GM18858 (cell line): ENCODE measurements around the gene TMEM128.
A peak's percentile ranks its signal among the peaks of the same experiment; 100 is the strongest.
"Not testable (repeated sequence)": the region's sequence is repeated elsewhere in the genome, so short reads cannot be mapped to it uniquely, and the experiment has no call there.

Experiments
- ATAC-seq: cut with Tn5 transposase; IDR thresholded peaks from one replicate; pipeline ENCODE4 v1.9.1; 2021; ENCODE audit not compliant: unreplicated experiment

TMEM128 gene, protein sequence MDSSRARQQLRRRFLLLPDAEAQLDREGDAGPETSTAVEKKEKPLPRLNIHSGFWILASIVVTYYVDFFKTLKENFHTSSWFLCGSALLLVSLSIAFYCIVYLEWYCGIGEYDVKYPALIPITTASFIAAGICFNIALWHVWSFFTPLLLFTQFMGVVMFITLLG

DNA sequence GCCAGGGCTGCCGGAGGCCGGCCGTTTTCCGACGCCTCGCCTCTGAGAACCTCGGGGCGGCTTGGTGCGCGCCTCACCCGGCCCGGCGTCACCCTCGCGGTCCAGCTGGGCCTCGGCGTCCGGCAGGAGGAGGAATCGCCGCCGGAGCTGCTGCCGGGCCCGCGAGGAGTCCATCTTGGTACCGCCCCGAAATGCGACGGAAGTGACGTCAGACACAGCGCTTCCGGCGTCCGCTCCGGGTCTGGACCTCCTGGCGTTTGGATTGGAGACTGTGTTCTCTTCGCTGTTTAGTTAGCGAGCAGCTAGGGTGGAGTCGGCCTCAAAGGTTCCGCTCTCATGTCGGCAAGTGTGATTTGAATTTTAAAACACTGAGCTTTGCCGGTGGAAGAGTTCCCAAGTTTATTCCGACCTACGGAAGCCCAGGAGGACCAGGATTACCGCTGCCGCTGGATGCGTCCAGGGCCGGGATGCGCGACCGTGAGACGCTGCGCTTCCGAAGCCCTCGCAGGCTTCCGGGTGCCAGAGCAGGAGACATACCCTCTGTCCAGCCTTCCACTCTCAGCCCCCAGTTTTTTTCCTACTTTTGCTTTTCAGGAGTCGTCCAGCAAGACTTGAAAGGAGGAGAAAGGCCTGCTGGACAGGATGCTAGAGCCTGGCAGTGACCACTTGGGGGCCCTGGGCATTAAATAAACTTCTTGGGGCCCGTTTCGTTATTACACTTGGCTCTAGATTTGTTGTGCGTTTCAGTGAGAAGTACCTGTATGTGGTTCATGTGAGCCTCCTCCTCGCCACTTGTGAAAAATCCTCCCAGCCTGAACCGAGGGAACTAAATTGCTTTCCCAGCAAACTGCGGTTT lies at the start of gene TMEM128:
Gene TMEM128 (minus strand): TSS at position 195 of the 856 bp plus-strand sequence. CDS start 21 bp downstream, at position 174.
- peak; percentile 92 for ATAC-seq

DNA sequence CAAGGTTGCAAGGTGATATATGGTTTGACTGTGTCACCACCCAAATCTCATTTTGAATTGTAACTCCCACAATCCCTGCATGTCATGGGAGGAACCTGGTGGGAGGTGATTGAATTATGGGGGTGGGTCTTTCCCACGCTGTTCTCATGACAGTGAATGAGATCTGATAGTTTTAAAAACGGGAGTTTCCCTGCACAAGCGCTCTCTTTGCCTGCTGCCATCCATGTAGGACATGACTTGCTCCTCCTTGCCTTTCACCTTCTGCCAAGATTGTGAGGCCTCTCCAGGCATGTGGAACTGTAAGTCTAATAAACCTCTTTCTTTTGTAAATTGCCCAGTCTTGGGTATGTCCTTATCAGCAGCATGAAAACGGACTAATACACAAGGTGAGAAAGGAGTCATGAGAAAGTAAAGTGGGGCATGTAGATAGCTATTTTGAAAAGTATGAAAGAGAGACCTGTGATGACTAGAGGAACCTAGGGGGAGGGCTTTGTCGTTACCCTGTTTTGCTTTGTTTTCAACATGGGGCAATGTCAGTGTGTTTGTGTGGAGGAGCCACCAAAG lies 48.3 kb upstream of the TMEM128 start:
- no peak for ATAC-seq

DNA sequence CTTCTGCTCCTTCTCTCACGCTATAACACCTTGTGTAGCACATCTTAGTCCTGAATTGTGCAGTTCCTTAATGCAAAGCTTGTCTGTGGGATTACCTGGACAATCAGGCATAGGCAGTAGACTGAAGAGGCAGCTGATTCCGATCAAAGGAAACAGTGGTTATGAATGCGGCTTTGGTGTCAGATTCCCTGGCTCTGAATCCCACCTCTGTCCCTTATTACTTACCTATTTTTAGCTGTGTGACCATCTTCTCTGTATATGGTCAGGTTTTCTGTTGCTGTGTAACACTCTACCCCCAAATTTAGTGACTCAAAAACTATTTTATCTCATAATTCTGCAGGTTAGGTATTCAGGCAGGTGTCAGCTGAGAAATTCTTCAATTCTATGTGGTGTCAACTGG lies 45.3 kb upstream of the TMEM128 start:
- ATAC-seq: no peak

DNA sequence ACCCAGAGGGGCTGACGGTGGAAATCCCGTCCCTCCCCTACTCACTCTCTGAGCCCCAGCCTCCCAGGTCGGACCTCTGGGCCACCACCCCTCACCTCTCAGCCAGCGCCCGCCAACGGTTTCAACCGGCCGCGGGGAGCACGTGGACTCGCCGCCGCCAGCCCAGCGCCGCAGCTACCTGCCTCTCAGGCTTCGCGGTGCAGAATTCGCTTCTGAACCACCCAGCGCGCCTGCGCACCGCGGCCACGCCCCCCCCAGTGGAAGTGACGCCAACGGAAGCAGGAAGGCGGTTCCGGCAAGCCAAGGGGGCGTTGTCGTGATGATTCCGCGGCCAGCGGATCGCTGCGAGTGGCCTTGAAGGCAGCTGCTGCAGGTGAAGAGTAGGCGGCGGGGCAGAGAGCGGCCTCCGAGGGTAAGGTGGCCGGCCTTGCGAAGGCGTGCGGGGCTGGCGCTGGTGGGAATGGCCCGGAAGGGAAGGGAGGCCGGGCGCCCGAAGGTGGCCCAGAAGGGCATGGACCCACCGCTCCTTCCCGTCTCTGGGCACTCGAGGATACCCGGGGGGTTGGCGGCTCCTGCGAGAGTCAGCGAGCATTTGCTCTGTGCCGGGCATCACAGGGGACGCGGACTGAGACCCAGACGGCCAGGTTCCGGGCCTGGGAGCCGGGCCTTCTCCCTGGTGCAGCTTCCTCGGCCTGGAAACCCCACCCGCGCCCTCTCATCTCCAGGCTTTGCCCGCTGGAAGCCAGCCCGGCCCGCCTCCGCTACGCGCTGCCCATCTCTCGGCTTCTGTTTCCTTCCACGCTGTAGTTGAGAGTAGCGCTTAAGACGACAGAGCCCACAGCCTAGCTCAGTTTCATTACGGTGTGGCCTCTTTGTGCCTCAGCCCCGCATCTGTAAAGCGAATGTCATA lies 42.2 kb upstream of the TMEM128 start, which contains the start of the genes LYAR and ZBTB49:
Gene LYAR (minus strand): TSS at position 214 of the 910 bp plus-strand sequence. CDS start 6,412 bp downstream, outside the sequence.
Gene ZBTB49 (plus strand): TSS at position 311 of the 910 bp plus-strand sequence. CDS start 9,695 bp downstream, outside the sequence.
- ATAC-seq: peak; percentile 90

DNA sequence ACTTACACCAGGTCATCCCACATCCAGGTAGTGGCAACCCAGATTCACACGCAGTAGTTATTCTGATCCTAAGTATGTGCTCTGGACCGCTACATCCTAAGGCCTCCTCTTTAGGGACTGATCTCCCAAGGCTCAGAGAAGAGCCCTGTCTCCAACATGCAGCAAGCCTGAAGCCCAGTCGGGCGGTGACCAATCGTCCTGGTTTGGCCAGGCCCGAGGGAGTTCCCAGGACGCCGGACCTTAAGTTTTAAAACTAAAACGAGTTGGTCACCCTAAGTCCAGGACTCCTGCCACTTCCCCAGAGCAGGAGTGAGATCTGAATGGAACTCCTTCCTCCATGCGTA lies 41.5 kb upstream of the TMEM128 start:
- ATAC-seq: peak; percentile 11

DNA sequence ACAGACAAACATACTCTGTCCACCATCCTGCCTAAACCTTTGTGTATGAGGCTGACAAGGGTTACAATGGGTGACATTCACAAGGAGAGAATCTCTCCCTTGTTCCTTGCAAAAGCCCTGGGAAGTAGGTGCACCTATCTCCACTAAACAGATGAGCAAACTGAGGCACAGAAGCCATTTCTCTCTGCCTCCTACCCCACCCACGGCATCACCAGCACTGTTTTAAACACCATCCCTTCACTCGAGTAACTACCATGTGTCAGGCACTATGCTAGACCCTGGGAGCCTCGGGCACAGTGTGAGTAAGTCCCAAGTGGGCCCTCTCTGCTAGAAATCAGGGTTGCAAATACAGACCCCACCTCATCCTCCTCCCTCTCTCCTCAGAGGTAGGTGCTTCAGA lies 41.0 kb upstream of the TMEM128 start:
- no peak for ATAC-seq

DNA sequence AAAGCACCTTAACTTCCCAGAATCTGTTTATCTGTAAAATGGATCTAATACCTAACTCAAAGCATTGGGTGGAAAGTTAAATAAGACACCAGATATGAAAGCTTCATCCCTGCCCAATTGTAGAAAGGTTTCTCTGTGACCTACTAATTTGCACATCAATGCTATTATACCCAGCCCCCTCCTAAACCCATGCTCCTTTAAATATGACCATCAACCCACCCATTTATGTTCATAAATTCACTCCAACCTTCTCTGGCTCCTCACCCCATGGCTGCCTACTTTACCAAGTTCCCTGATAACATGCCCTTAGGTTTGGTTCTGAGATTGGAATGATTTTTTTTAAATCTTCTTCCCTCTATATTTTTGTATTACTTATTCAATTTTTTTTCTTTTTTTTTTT lies 40.1 kb upstream of the TMEM128 start:
- no peak for ATAC-seq

DNA sequence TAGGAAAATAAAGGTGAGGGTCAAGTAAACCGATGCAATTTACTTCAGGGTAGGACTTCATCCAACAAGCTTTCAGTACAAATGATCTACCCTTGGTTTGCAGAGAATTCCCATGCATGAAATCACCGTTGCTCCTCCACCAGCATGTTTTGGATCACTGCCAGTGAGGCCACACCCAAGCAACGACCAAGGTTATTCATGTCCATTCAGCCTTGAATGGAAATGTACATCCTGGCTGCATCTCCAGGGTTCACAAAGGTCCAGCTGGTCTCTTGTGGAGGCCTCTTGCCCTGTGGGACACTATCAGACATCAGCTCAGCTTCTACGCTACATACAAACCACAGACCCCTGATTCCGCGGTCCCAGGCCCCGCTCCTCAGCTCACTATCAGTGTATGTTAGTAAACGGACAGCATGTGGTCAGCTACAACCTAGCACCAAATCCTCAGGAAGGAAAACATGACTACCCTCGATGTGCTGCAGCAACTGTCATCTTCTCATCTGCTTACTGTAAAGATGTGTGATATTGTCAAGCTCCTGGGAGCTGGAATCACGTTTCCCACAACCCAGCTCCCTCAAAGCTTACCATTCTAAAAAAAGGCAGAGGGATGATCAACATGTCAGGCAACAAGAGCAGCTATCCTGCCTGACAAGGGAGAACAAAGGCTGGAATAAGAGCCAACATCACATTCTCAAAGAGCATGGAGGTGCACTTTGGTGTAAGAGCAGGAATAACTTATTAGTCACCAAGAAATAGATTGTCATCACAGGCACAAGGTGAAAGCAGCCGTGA lies 37.0 kb upstream of the TMEM128 start:
- ATAC-seq: no peak

DNA sequence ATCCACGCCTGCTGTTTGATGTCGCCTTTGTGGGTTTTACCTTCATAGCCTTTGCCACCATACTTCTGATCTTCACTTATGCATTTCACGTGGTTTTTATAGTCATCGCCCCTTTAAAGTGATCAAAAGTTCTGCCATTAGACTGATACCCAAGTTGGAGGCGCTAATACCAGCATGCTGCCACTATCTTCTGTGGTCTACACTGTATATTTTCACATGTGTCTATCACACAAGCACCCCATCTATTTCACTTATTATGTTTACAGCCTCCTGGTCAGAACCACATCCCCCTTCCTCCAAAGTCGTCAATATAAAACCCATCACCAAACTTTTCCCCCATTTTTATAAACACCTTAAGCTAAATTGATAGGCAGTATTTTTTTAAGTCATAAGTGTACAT lies 33.8 kb upstream of the TMEM128 start:
- ATAC-seq: no peak

DNA sequence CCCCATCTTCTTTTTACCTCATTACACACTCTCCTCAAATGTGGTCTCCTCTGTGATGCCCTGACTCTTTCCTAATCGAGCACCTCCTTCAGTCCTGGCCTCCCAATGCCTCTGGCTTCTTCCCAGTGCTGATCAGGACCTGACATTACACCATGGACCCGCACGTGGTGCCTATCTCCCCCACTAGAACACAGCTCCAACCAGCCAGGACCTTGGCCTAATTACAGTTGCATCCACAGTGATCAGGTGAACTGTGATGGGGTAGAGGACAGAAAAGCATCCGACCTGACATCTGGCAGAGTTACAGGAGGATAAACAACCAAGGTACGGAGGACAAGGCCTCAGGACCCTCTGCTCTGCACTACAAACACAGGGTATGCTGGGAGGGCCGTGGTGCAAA lies 29.5 kb upstream of the TMEM128 start:
- no peak for ATAC-seq

DNA sequence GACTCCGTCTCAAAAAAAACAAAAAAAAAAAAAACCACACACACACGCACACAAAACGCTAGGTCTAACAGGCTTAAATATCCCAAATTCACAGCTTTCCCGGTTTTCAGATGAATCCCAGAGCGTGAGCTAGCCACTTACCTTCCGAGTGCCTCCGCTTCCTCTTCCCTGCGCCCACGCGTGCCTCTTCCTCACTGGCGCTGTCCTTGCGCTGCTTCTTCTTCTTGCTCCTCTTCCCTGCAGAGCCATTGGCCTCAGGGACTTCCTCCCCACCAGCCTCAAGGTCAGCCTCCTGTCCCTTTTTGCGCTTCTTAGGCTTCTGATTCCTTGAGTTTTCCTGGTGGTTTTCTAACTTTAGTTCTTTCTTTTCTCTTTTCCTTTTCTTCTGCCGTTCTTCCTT lies 26.2 kb upstream of the TMEM128 start:
- no peak for ATAC-seq

DNA sequence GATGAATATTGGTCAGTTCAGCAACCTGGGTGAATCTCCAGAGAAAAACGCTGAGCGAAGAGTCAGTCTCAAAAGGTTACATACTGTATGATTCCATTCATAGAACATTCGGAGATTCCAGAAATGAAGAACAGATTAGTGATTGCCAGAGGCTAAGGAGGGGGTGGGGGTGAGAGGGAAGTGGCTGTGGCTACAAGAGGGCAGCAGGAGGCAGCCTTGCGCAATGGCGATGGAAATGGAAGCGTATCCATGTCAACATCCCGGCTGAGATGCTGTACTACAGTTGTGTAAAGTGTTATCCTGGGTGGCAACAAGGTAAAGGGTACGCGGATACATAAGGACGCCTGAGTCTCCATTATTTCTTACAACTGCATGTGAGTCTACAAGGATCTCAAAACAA lies 23.9 kb upstream of the TMEM128 start:
- no peak for ATAC-seq

DNA sequence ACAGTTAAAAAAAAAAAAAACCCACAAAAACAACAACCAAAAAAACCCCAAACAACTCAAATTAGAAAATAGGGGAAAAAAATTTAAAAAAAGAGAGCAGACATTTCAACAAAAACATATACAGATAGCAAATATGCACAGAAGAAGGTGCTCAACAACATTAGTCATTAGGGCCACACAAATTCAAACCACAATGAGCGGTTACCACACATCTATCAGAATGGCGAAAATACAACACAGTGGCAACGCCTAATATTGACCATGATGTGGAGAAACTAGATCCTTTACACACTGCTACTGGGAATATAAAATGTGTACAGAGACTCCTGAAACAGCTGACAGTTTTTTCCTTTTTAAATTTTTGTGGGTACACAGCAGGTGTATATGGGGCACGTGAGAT lies 22.5 kb upstream of the TMEM128 start:
- ATAC-seq: no peak

DNA sequence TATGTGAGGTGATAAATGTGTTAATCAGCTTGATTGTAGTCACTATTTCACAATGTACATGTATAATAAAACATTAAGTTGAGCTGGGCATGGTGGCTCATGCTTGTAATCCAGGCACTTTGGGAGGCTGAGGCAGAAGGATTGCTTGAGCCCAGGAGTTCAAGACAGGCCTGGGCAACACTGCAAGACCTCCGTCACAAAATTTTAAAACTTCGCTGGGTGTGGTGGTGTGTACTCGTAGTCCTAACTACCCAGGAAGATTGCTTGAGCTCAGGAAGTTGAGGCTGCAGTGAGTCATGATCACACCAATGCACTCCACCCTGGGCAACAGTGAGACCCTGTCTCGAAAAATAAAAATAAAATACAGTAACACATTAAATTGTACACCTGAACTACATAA lies 21.8 kb upstream of the TMEM128 start:
- no peak for ATAC-seq

DNA sequence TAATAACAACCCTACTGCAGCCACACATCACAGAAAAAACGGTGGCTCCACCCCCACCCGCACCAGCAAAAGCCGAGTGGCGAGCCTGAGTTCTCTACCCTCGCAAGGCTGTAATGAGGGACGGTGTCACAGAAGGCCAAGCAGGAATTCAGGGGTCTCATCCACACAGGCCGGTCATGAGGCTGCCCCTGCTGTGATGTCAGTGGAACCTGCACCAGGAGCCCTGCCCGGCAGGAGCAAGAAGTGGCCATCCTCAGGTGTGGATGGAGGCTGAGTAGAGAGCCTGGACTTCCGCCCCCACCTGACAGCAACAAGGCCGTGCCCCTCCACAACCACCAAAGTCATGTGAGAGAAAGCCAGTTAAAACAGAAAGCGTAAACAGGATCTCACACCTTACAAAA lies 21.3 kb upstream of the TMEM128 start:
- ATAC-seq: no peak

DNA sequence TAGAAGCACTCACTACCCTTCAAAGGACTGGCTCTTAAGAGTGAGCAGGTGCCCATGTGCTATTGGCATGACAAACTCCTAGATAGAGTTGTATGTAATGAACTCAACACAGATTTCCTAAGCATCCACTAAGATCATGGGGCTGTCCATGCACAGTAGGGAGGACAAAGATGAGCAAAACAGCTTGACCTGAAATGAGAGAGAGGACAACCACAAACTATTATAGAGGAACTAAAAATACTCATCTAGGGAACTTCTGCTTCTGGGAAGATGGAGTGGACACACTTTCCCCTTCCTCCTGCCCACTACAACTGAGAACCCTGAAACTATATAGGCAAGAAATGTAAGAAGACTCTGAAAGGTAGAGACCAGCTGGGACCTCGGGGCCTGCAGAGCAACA lies 20.8 kb upstream of the TMEM128 start:
- ATAC-seq: no peak

DNA sequence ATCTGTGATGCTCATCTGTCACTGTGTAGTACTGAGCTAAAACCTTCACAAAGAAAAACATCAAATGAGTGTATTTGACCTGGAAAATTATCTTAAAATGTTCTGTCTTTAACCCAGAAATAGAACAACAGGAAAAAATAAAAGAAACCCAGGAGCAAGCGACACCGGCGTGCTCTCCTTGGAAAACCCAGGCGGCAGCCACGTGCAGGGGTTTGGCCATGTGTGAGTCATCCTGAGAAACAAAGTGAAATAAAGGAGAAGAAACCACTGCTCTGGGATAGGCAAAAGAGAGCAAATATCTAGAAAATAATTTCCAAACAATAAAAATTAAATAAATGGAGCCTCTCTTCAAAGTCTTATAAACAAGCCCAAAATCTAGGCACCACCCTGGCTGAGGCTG lies 20.0 kb upstream of the TMEM128 start:
- no peak for ATAC-seq

DNA sequence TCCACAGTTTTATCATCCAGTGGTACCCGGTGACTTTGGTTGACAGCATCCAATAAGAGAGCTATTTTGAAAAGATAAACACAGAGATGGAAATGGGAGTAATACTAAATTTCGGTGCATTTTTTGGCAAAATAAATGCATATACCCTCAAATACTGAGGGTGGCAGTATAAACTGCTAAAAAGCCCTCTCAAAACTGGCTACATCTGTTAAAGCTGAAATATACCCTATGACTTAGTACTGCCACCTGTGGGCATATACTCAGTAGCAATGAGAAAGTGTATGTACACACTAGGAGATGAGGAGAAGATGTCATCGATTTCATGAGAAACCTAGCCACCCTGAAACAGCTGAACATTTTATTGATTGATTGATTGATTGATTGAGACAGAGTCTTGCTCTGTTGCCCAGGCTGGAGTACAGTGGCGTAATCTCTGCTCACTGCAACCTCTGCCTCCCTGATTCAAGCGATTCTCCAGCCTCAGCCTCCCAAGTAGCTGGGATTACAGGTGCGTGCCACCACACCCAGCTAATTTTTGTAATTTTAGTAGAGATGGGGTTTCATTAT lies 12.2 kb upstream of the TMEM128 start:
- no peak for ATAC-seq

DNA sequence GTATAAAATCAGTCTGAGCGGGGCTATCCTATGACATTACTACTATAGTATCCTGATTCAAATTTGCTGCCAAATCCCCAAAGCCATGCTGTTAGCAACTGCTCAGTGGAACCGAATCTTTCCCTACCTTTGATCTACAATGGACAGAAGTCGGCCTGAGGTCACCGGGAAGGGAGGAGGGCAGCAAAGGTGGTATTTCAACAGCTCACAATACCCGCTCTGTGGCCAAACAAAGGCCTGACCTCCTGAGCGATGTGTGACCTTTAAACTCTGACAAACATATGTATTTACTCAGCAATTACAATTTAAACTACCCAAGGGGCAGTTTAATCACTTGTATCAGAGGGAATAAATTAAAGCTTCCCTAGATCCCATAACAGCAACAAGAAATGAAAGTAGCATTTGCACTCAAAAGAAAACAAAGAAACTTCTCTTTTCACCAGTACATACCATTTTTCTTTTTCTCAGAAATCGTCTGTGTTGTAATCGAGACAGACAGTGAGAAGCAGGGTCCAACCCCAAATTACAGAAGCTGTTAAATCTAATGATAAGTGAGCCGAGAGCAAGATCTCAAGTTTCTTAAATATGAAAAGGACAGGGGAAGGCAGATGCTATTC lies 11.6 kb upstream of the TMEM128 start:
- ATAC-seq: no peak

DNA sequence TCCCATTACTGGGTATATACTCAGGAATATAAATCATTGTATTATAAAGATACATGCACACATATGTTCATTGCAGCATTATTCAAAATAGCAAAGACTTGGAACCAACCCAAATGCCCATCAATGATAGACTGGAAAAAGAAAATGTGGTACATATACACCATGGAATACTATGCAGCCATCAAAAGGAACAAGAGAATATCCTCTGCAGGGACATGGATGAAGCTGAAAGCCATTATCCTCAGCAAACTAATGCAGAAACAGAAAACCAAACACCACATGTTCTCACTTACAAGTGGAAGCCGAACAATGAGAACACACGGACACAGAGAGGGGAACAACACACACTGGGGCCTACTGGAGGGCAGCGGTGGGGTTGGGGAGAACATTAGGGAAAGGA lies 9.7 kb upstream of the TMEM128 start:
- ATAC-seq: not testable (repeated sequence)
